Endothelial cell of umbilical vein (primary cell): Measurements from ENCODE around the gene DMBT1. TPM values are rescaled to one million over a fixed set of nuclear protein-coding genes. Genes with fewer than 3 reads are reported as not detected.

ENCODE experiments used
- BruUV-seq: library from RNA; stranded (reverse); fragments of 400-500 nt; replicated peaks from 2 replicates; lab custom pipeline; 2021; lab: Mats Ljungman, UMichigan
- CTCF ChIA-PET: fragments of 300-600, 350-600 bp; sonication (Branson Sonifier 250); formaldehyde crosslinking; loops from one replicate; lab custom pipeline; 2021; ENCODE audit warnings: antibody characterized with exemption, inconsistent platforms; lab: Charles Lee
- POLR2A ChIA-PET: fragments of 300-600, 350-600 bp; sonication (Branson Sonifier 250); formaldehyde crosslinking; loops from one replicate; lab custom pipeline; 2021; ENCODE audit warnings: antibody characterized with exemption, inconsistent platforms; lab: Charles Lee
- DNase-seq: peaks from one replicate; pipeline ENCODE4 v3.0.0-alpha.2; 2011; ENCODE audit warnings: low read depth, low spot score
- FAIRE-seq: peaks from 2 replicates; lab custom pipeline; 2011; peaks lifted over from hg19 to GRCh38; lab: Jason Lieb, UNC
- H2AFZ ChIP-seq: 2 replicates; pipeline ENCODE4 v1.6.0; 2012; ENCODE audit warnings: low read depth, low read length, control low read depth, inconsistent platforms
- H3K27ac ChIP-seq: 2 replicates; pipeline ENCODE4 v1.5.1; 2011; ENCODE audit warnings: low read depth, mild to moderate bottlenecking, control low read depth, low read length, moderate library complexity; ENCODE audit not compliant: insufficient read depth
- H3K27me3 ChIP-seq, 2 experiments: 2 replicates each; pipeline versions ENCODE4 v1.6.0 to v1.6.1; 2011; ENCODE audit warnings: low read length in 2 of 2, mixed read lengths in 1 of 2; ENCODE audit not compliant: control insufficient read depth in 2 of 2, insufficient read depth in 2 of 2
- H3K36me3 ChIP-seq, 2 experiments: 2 replicates in 1 of 2; 3 replicates in 1 of 2; pipeline ENCODE4 v1.5.1; 2011; ENCODE audit warnings: low read length in 2 of 2, mild to moderate bottlenecking in 1 of 2, moderate library complexity in 1 of 2; ENCODE audit not compliant: control insufficient read depth in 2 of 2, insufficient read depth in 2 of 2; ENCODE audit errors: extremely low read depth in 1 of 2
- H3K4me1 ChIP-seq: 3 replicates; pipeline ENCODE4 v1.5.1; 2011; ENCODE audit warnings: mild to moderate bottlenecking, low read length; ENCODE audit not compliant: control insufficient read depth, insufficient read depth; ENCODE audit errors: extremely low read depth
- H3K4me2 ChIP-seq: 2 replicates; pipeline ENCODE4 v1.6.1; 2011; ENCODE audit warnings: low read length, control low read depth, mixed read lengths; ENCODE audit not compliant: insufficient read depth
- H3K4me3 ChIP-seq, 3 experiments: fragments of 200-600 bp in 1 of 3; sonication (generic), shearing (Covaris generic) in 1 of 3; replicated peaks in 1 of 3; 2 replicates each; pipeline ENCODE4 v1.5.1; 2011 to 2016; ENCODE audit warnings: control low read depth in 3 of 3, low read length in 3 of 3, mild to moderate bottlenecking in 2 of 3, inconsistent platforms in 1 of 3, low read depth in 1 of 3, moderate library complexity in 1 of 3; ENCODE audit not compliant: insufficient read depth in 1 of 3
- H3K79me2 ChIP-seq: 2 replicates; pipeline ENCODE4 v1.6.0; 2012; ENCODE audit warnings: low read length, inconsistent platforms; ENCODE audit not compliant: control insufficient read depth, insufficient read depth
- H3K9ac ChIP-seq: replicated peaks from 2 replicates; pipeline ENCODE3; 2011; ENCODE audit warnings: low read length, control low read depth; ENCODE audit not compliant: insufficient read depth; ENCODE audit errors: extremely low read depth
- H3K9me1 ChIP-seq: replicated peaks from 3 replicates; pipeline ENCODE4 v1.6.0; 2011; ENCODE audit warnings: mild to moderate bottlenecking, low read length; ENCODE audit not compliant: control insufficient read depth, insufficient read depth; ENCODE audit errors: extremely low read depth
- H3K9me3 ChIP-seq: replicated peaks from 2 replicates; pipeline ENCODE4 v1.5.1; 2012; ENCODE audit warnings: low read length, inconsistent platforms; ENCODE audit not compliant: control insufficient read depth, insufficient read depth
- H4K20me1 ChIP-seq: replicated peaks from 2 replicates; pipeline ENCODE3; 2011; ENCODE audit warnings: mild to moderate bottlenecking, low read length; ENCODE audit not compliant: control insufficient read depth, insufficient read depth; ENCODE audit errors: extremely low read depth
- CTCF ChIP-seq, 2 donors: IDR thresholded peaks; 1 replicate in 1 of 2; 2 replicates in 1 of 2; pipeline ENCODE4 v1.5.1; 2011; ENCODE audit warnings: low read length in 2 of 2, mild to moderate bottlenecking in 2 of 2, moderate library complexity in 2 of 2, control low read depth in 1 of 2, inconsistent platforms in 1 of 2, low read depth in 1 of 2; ENCODE audit not compliant: insufficient read depth in 1 of 2; ENCODE audit errors: extremely low read depth in 1 of 2
- EZH2 ChIP-seq: IDR thresholded peaks from 2 replicates; pipeline ENCODE4 v1.6.1; 2012; ENCODE audit warnings: borderline replicate concordance, low read depth, mild to moderate bottlenecking, moderate library complexity, low read length, inconsistent platforms; ENCODE audit not compliant: severe bottlenecking
- GATA2 ChIP-seq: IDR thresholded peaks from 2 replicates; pipeline ENCODE4 v1.7.0; 2011; ENCODE audit warnings: low read depth, mild to moderate bottlenecking, moderate library complexity, mixed read lengths, low read length; ENCODE audit not compliant: insufficient read length, insufficient read depth
- JUN ChIP-seq: IDR thresholded peaks from 2 replicates; pipeline ENCODE4 v1.6.1; 2011; ENCODE audit warnings: borderline replicate concordance, low read depth; ENCODE audit not compliant: insufficient read length, insufficient read depth
- MAX ChIP-seq: IDR thresholded peaks from 2 replicates; pipeline ENCODE4 v1.6.1; 2011; ENCODE audit not compliant: insufficient read depth, insufficient read length
- MYC ChIP-seq: IDR thresholded peaks from one replicate; pipeline ENCODE4 v1.6.1; 2011; ENCODE audit warnings: mild to moderate bottlenecking, low read depth, low read length
- POLR2A ChIP-seq: IDR thresholded peaks from 2 replicates; pipeline ENCODE4 v1.6.1; 2012; ENCODE audit warnings: low read depth, mild to moderate bottlenecking, control low read depth, low read length
- POLR2AphosphoS5 ChIP-seq: IDR thresholded peaks from 2 replicates; pipeline ENCODE4 v1.6.1; 2012; ENCODE audit warnings: low read depth, mild to moderate bottlenecking, control low read depth, low read length, moderate library complexity; ENCODE audit not compliant: insufficient read depth
- dilution Hi-C: fragments of 300-500 bp; cut with MboI; formaldehyde crosslinking; loops from one replicate; pipeline ENCODE4 v1.15.0; 2019; ENCODE audit warnings: low sequenced_read_pairs; ENCODE audit not compliant: extremely low pct_ligation_motif_present
- intact Hi-C: fragments of 100-400 bp; cut with micrococcal nuclease; formaldehyde crosslinking; loops from one replicate; pipeline ENCODE4 v1.10.0; 2022
- polyA plus RNA-seq, 4 experiments: library from polyadenylated mRNA; depleted of rRNA in 3 of 4; stranded (reverse) in 3 of 4; unstranded in 1 of 4; fragments of >200 nt; gene quantifications; 2 replicates each; pipeline versions ENCODE4 v1.2.1 to v1.2.3, GENCODE V29; 2011 to 2012; ENCODE audit warnings: missing spikeins in 1 of 4
- total RNA-seq: library from RNA; stranded (reverse); gene quantifications from 2 replicates; pipeline ENCODE4 v1.2.3, GENCODE V29; 2021

Gene DMBT1
- total and polyA plus RNA-seq, 2 donors (not counting 3 experiments of a cell fraction or from before 2014, with no cell fraction given) = 0.01 TPM; not detected in 1

- CTCF ChIA-PET = interaction anchor here (0.6 to 1.5 kb wide), 4 partner anchors 9 to 259 kb away, joined by 3 read pairs; no protein-coding TSS in a partner anchor
- no TSS peak for BruUV-seq
Observed at GRCh38 chr10:122558452-122558851, 2.1 kb upstream of the DMBT1 start.

More at GRCh38 chr10:122558452-122558851, 2.1 kb upstream of the DMBT1 start:
- TF ChIP-seq MAX = no peak
- TF ChIP-seq MYC = no peak
- TF ChIP-seq CTCF (IDR thresholded peaks at IDR 0.05; ENCODE audit: extremely low read depth in 1 of 2, insufficient read depth in 1 of 2, low read depth in 1 of 2, low read length in 2 of 2) = no peak
- no peak for TF ChIP-seq POLR2AphosphoS5
- TF ChIP-seq GATA2 = no peak
- no peak for TF ChIP-seq JUN
- TF ChIP-seq EZH2 = no peak
- no peak for TF ChIP-seq POLR2A
- FAIRE-seq = no peak
- H4K20me1 ChIP-seq = no peaks in the 10 kb centered on the region
- intact Hi-C loops (no loop called here), dilution Hi-C loops (no loop called here)
- POLR2A ChIA-PET = no interaction called here
- no peaks in the 10 kb centered on the region for H3K79me2 ChIP-seq
- H3K9me1 ChIP-seq = no peaks in the 10 kb centered on the region
- peaks cover 17 to 27% of the 10 kb centered on the region in 2 experiments for H3K27me3 ChIP-seq
- H2AFZ ChIP-seq = no peak overlapping the region
- H3K36me3 ChIP-seq = no peaks in the 10 kb centered on the region
- H3K4me1 ChIP-seq = no peaks in the 10 kb centered on the region
- no peak overlapping the region for H3K4me2 ChIP-seq
- no peak for DNase-seq
- H3K4me3 ChIP-seq = no peak overlapping the region
- H3K9ac ChIP-seq = no peak overlapping the region
- no peak overlapping the region for H3K27ac ChIP-seq
- H3K9me3 ChIP-seq = no peaks in the 10 kb centered on the region
